HCT116 (cell line): ENCODE data around the gene PRRT2. TPM values are rescaled to one million over a fixed set of nuclear protein-coding genes. Genes with fewer than 3 reads are reported as not detected.

ENCODE experiments used
- ATAC-seq: fragments of 200-7000 bp; cut with Tn5 transposase; 2 replicates; pipeline ENCODE4 v1.9.1; 2020; ENCODE audit warnings: mild to moderate bottlenecking, moderate library complexity
- BruUV-seq: library from RNA; stranded (reverse); fragments of 400-500 nt; replicated peaks from 2 replicates; lab custom pipeline; 2021; lab: Mats Ljungman, UMichigan
- CTCF ChIA-PET: fragments of 300-600 bp; sonication (Branson Sonifier 250); formaldehyde crosslinking; loops from one replicate; lab custom pipeline; 2021; ENCODE audit warnings: antibody characterized with exemption; lab: Charles Lee
- POLR2A ChIA-PET: fragments of 300-600, 350-600 bp; sonication (Branson Sonifier 250); formaldehyde crosslinking; loops from one replicate; lab custom pipeline; 2021; ENCODE audit warnings: antibody characterized with exemption; lab: Charles Lee
- RAD21 ChIA-PET, 2 experiments: fragments of 300-600 bp; sonication (Branson Sonifier 250); formaldehyde crosslinking; loops; one replicate each; lab custom pipeline; 2023; ENCODE audit warnings: low total read pairs in 2 of 2; ENCODE audit not compliant: uncharacterized antibody in 2 of 2, unreplicated experiment in 2 of 2, low non-redundant PET in 1 of 2; lab: Charles Lee
- DNase-seq: peaks from one replicate; pipeline ENCODE4 v3.0.0-alpha.2; 2010; ENCODE audit warnings: low read depth, low spot score
- H2AFZ ChIP-seq: fragments of 200-600 bp; shearing (Covaris generic), sonication (generic); 2 replicates; pipeline ENCODE4 v1.6.1; 2017; ENCODE audit warnings: low read depth, mixed run types, mixed read lengths, antibody characterized with exemption, low read length; ENCODE audit not compliant: poor library complexity, severe bottlenecking
- H3K27ac ChIP-seq: 2 replicates; pipeline ENCODE4 v1.5.1; 2012; ENCODE audit warnings: low read depth, low read length
- H3K27me3 ChIP-seq: fragments of 200-600 bp; sonication (generic); 2 replicates; pipeline ENCODE4 v1.6.1; 2016; ENCODE audit warnings: mixed run types, low read length, mixed read lengths; ENCODE audit not compliant: insufficient read depth
- H3K36me3 ChIP-seq, 2 experiments: fragments of 200-500 bp in 1 of 2; fragments of 200-600 bp in 1 of 2; sonication (Bioruptor generic) in 1 of 2; sonication (generic) in 1 of 2; 2 replicates each; pipeline versions ENCODE4 v1.5.1 to v1.6.1; 2014 to 2016; ENCODE audit warnings: low read length in 2 of 2, inconsistent platforms in 1 of 2, mixed read lengths in 1 of 2, mixed run types in 1 of 2; ENCODE audit not compliant: insufficient read depth in 2 of 2, control insufficient read depth in 1 of 2
- H3K4me1 ChIP-seq, 2 experiments: fragments of 200-600 bp in 1 of 2; sonication (generic) in 1 of 2; 2 replicates each; pipeline versions ENCODE4 v1.5.1 to v1.6.1; 2012 to 2017; ENCODE audit warnings: low read length in 2 of 2, inconsistent platforms in 1 of 2, mild to moderate bottlenecking in 1 of 2, mixed read lengths in 1 of 2, mixed run types in 1 of 2, moderate library complexity in 1 of 2; ENCODE audit not compliant: insufficient read depth in 2 of 2, control insufficient read depth in 1 of 2
- H3K4me2 ChIP-seq: fragments of 200-600 bp; sonication (generic); 2 replicates; pipeline ENCODE4 v1.6.1; 2017; ENCODE audit warnings: mixed run types, low read length, mixed read lengths
- H3K4me3 ChIP-seq, 2 experiments: fragments of 200-600 bp in 1 of 2; sonication (generic) in 1 of 2; replicated peaks in 1 of 2; 2 replicates each; pipeline ENCODE4 v1.5.1; 2011 to 2016; ENCODE audit warnings: low read length in 2 of 2, control low read depth in 1 of 2, low read depth in 1 of 2, mild to moderate bottlenecking in 1 of 2, mixed read lengths in 1 of 2, mixed run types in 1 of 2
- H3K79me2 ChIP-seq: fragments of 200-600 bp; sonication (generic); 2 replicates; pipeline ENCODE4 v1.6.1; 2017; ENCODE audit warnings: mild to moderate bottlenecking, mixed run types, low read length, moderate library complexity, mixed read lengths; ENCODE audit not compliant: insufficient read depth
- H3K9ac ChIP-seq: fragments of 200-600 bp; sonication (generic); 2 replicates; pipeline ENCODE4 v1.6.1; 2016; ENCODE audit warnings: low read length, mixed read lengths
- H3K9me2 ChIP-seq: fragments of 200-600 bp; sonication (generic), shearing (Covaris generic); 2 replicates; pipeline ENCODE4 v1.6.1; 2017; ENCODE audit warnings: mixed run types, mild to moderate bottlenecking, moderate library complexity; ENCODE audit not compliant: insufficient read depth
- H3K9me3 ChIP-seq, 2 experiments: fragments of 200-500 bp in 1 of 2; fragments of 200-600 bp in 1 of 2; sonication (Bioruptor generic) in 1 of 2; sonication (generic) in 1 of 2; 2 replicates each; pipeline ENCODE4 v1.6.1; 2014 to 2017; ENCODE audit warnings: low read length in 2 of 2, mixed read lengths in 2 of 2, inconsistent platforms in 1 of 2, low read depth in 1 of 2, mild to moderate bottlenecking in 1 of 2, mixed run types in 1 of 2, moderate library complexity in 1 of 2; ENCODE audit not compliant: control insufficient read depth in 1 of 2, insufficient read depth in 1 of 2
- H4K20me1 ChIP-seq: fragments of 200-600 bp; sonication (generic), shearing (Covaris generic); 2 replicates; pipeline ENCODE4 v1.6.1; 2017; ENCODE audit warnings: mixed run types, mild to moderate bottlenecking, moderate library complexity; ENCODE audit not compliant: insufficient read depth
- ATF3 ChIP-seq: IDR thresholded peaks from 2 replicates; pipeline ENCODE4 v1.6.1; 2012
- CEBPB ChIP-seq: IDR thresholded peaks from 2 replicates; pipeline ENCODE4 v1.6.1; 2012; ENCODE audit warnings: low read depth
- EGR1 ChIP-seq: IDR thresholded peaks from 2 replicates; pipeline ENCODE4 v1.6.1; 2012; ENCODE audit warnings: low read depth
- FOSL1 ChIP-seq: IDR thresholded peaks from 2 replicates; pipeline ENCODE4 v1.6.1; 2012; ENCODE audit warnings: low read depth
- POLR2AphosphoS5 ChIP-seq: IDR thresholded peaks from 2 replicates; pipeline ENCODE4 v1.6.1; 2011; ENCODE audit warnings: mild to moderate bottlenecking, low read depth, low read length, moderate library complexity
- RAD21 ChIP-seq: IDR thresholded peaks from 2 replicates; pipeline ENCODE4 v1.6.1; 2012; ENCODE audit warnings: low read depth, mild to moderate bottlenecking
- REST ChIP-seq: IDR thresholded peaks from 2 replicates; pipeline ENCODE4 v1.6.1; 2012; ENCODE audit warnings: low read depth
- YY1 ChIP-seq: IDR thresholded peaks from 2 replicates; pipeline ENCODE4 v1.6.1; 2011; ENCODE audit warnings: low read length, low read depth, moderate library complexity, mild to moderate bottlenecking; ENCODE audit not compliant: insufficient replicate concordance; ENCODE audit errors: extremely low read depth
- ZBTB33 ChIP-seq: IDR thresholded peaks from 2 replicates; pipeline ENCODE4 v1.6.1; 2011; ENCODE audit warnings: mild to moderate bottlenecking, low read length, moderate library complexity; ENCODE audit not compliant: insufficient replicate concordance; ENCODE audit errors: extremely low read depth
- ZFX ChIP-seq: fragments of 450-650 bp; IDR thresholded peaks from 2 replicates; pipeline ENCODE4 v1.6.1; 2017
- ZNF274 ChIP-seq: fragments of 200-500 bp; sonication (Bioruptor generic); IDR thresholded peaks from 2 replicates; pipeline ENCODE4 v1.6.1; 2014; ENCODE audit warnings: mild to moderate bottlenecking, low read depth, low read length, inconsistent platforms
- intact Hi-C: fragments of 100-400 bp; cut with micrococcal nuclease; formaldehyde crosslinking; loops from 2 replicates; pipeline ENCODE4 v1.10.0; 2022
- total RNA-seq: library from RNA; stranded (reverse); gene quantifications from one replicate; pipeline ENCODE4 v1.2.1, GENCODE V29; 2021; ENCODE audit not compliant: unreplicated experiment
- TF ChIP-seq, protein P1 (sequence below): IDR thresholded peaks from 2 replicates; pipeline ENCODE4 v1.6.1; 2012

PRRT2 gene
- total RNA-seq, 1 experiment from 2014 or later = 4.0 TPM

DNA sequence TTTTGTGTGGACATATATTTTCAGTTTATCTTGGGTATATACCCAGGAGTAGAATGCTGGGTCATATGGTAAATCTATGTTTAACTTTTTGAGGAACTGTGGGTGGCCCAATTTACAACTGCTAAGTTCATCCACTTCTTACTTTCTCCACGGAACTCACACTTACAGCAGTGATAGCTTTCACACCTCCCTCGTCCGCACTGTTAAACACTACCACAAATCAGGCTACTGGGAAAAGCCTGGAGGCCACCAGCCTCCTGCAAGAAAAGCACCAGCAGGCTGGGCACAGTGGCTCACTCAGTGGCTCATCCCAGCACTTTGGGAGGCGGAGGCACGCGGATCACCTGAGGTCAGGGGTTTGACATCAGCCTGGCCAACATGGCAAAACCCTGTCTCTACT lies 48.7 kb upstream of the PRRT2 start:
- Histone ChIP-seq H3K4me2 (no peak overlapping the region), H3K27ac (no peak overlapping the region), H4K20me1 (no peaks in the 10 kb centered on the region), H3K27me3 (no peaks in the 10 kb centered on the region), H3K36me3 (no peaks in the 10 kb centered on the region), H3K9me3 (no peaks in the 10 kb centered on the region), H3K9ac (no peak overlapping the region), H3K4me3 (no peak overlapping the region), H3K9me2 (no peaks in the 10 kb centered on the region), H2AFZ (no peak overlapping the region), H3K79me2 (no peaks in the 10 kb centered on the region), H3K4me1 (peaks cover 18 to 20% of the 10 kb centered on the region in 2 experiments)
- no peak for ATAC-seq
- TF ChIP-seq ZFX (no peak), YY1 (no peak), ZNF274 (no peak), POLR2AphosphoS5 (no peak)
- TF ChIP-seq, protein P1, sequence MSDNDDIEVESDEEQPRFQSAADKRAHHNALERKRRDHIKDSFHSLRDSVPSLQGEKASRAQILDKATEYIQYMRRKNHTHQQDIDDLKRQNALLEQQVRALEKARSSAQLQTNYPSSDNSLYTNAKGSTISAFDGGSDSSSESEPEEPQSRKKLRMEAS = no peak
- DNase-seq = no peak
- CTCF ChIA-PET = no interaction called here
- intact Hi-C loops = no loop called here
- RAD21 ChIA-PET = no interaction called here
- POLR2A ChIA-PET = no interaction called here
- BruUV-seq = no TSS peak

GRCh38 chr16:29765167-29766032 lies 46.6 kb upstream of the PRRT2 start:
- Histone ChIP-seq H2AFZ (peak overlapping the region; percentile 36), H3K27me3 (no peaks in the 10 kb centered on the region), H3K79me2 (no peaks in the 10 kb centered on the region), H3K4me3 (peak overlapping the region in 1 of 2 experiments; percentile 16; a peak in 1 of 4 replicates), H3K9ac (0 out of 2 replicates have a peak overlapping the region, but pooled peaks have one; percentile 1), H3K36me3 (no peaks in the 10 kb centered on the region), H3K4me2 (peak overlapping the region; percentile 59), H3K9me2 (no peaks in the 10 kb centered on the region), H4K20me1 (no peaks in the 10 kb centered on the region), H3K4me1 (peaks cover 18 to 20% of the 10 kb centered on the region in 2 experiments), H3K27ac (peak overlapping the region; percentile 17; the same call in 1 of the 2 replicates), H3K9me3 (no peaks in the 10 kb centered on the region)
- peak; percentile 90 for ATAC-seq
- RAD21 ChIA-PET = no interaction called here
- CTCF ChIA-PET = no interaction called here
- no TSS peak for BruUV-seq
- POLR2A ChIA-PET = no interaction called here
- intact Hi-C loops = no loop called here
- DNase-seq = peak; percentile 50
- TF ChIP-seq FOSL1 (no peak), CEBPB (no peak), ZBTB33 (peak; percentile 10), RAD21 (0 out of 2 replicates have a peak, but pooled peaks have one; percentile 5), ATF3 (no peak), REST (no peak), EGR1 (no peak)
- TF ChIP-seq, protein P1 = no peak
